ENCODE results near the gene ECPAS.

Gene ECPAS

DNA sequence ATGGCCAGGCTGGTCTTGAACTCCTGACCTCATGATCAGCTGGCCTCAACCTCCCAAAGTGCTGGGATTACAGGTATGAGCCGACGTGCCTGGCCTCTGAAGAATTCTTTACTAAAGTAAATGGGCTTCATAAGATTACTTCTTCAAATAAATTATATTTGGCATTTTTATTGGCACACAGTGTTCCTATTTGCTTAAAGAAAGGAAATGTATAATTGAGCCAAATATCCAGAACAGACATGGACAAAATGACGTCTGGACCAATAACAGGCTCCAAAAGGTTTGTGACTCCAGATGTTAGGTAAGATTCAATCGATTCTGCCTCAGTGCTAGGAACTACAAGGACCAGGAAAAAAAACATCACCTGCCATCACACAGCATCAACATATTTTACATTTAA is 40.7 kb downstream of the ECPAS start:
- H3K36me3 ChIP-seq (ENCODE audit: control insufficient read depth in 1 of 2, insufficient read depth in 2 of 2, low read length in 2 of 2) = peaks cover 33 to 40% of the 10 kb centered on the region in 2 donors
- no peak overlapping the region for H3K27ac ChIP-seq (ENCODE audit: low read length)
- no peak overlapping the region for H3K4me3 ChIP-seq (ENCODE audit: low read depth in 1 of 2, low read length in 2 of 2)
- no peaks in the 10 kb centered on the region for H3K27me3 ChIP-seq (ENCODE audit: low read depth, low read length)
- no peaks in the 10 kb centered on the region for H3K4me1 ChIP-seq (ENCODE audit: control insufficient read depth in 1 of 2, insufficient read depth in 2 of 2, low read length in 2 of 2)
- H3K9me3 ChIP-seq (ENCODE audit: control insufficient read depth in 1 of 2, low read length in 2 of 2) = no peaks in the 10 kb centered on the region

DNA sequence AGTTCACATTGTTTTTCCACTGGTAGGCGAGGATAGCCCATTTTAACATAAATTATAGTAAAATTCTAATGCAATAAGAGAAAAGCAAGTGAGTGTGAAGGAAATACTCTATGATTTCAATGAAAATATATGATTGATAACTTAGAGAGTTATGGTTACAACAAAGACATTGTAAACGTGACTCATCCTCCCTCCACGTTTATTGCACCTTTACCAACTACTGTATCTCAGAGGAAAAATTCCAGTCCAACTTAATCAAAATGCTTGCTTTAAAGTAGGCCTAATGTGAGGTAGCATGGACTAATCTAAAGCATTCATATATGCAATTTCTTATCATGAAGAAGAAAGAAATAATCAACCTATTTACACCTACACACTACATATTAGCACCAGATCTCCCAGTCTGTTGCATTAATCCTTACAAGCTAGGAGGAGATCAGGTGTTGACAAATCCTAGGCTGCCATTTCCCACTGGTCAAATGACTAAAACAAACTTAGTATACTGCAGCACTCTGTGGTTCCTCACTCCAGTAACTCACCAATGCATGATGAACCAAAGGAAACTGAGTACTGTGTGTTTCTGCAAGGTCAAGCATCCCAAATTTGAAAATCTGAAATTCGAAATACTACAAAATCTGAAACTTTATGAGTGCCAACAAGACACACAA is 41.7 kb downstream of the ECPAS start:
- Histone ChIP-seq H3K27ac (ENCODE audit: low read length) (no peak overlapping the region), H3K4me1 (ENCODE audit: control insufficient read depth in 1 of 2, insufficient read depth in 2 of 2, low read length in 2 of 2) (no peaks in the 10 kb centered on the region), H3K4me3 (ENCODE audit: low read depth in 1 of 2, low read length in 2 of 2) (no peak overlapping the region), H3K9me3 (ENCODE audit: control insufficient read depth in 1 of 2, low read length in 2 of 2) (no peaks in the 10 kb centered on the region), H3K36me3 (ENCODE audit: control insufficient read depth in 1 of 2, insufficient read depth in 2 of 2, low read length in 2 of 2) (peaks cover 37 to 47% of the 10 kb centered on the region in 2 donors), H3K27me3 (ENCODE audit: low read depth, low read length) (no peaks in the 10 kb centered on the region)

DNA sequence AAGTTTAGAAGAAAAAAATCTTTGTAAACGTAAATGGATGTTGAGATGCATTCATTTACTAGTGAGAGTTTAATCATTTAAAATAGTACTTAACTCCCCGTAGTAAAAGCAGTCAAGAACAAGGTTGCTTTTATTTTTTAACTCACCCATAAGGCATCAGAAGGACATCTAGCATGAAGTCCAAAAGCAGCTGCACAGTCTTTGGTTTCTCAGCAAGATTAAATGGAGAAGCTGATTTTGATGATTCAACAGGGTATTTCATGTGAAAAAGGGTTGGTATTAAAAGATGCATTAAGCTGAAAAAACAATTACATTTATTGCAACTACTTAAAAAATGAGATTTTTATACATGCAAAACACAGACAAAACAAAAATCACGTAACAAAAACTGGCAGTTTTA is 44.0 kb downstream of the ECPAS start:
- no peaks in the 10 kb centered on the region for H3K4me1 ChIP-seq (ENCODE audit: control insufficient read depth in 1 of 2, insufficient read depth in 2 of 2, low read length in 2 of 2)
- peaks cover 46 to 58% of the 10 kb centered on the region in 2 donors for H3K36me3 ChIP-seq (ENCODE audit: control insufficient read depth in 1 of 2, insufficient read depth in 2 of 2, low read length in 2 of 2)
- no peaks in the 10 kb centered on the region for H3K9me3 ChIP-seq (ENCODE audit: control insufficient read depth in 1 of 2, low read length in 2 of 2)

DNA sequence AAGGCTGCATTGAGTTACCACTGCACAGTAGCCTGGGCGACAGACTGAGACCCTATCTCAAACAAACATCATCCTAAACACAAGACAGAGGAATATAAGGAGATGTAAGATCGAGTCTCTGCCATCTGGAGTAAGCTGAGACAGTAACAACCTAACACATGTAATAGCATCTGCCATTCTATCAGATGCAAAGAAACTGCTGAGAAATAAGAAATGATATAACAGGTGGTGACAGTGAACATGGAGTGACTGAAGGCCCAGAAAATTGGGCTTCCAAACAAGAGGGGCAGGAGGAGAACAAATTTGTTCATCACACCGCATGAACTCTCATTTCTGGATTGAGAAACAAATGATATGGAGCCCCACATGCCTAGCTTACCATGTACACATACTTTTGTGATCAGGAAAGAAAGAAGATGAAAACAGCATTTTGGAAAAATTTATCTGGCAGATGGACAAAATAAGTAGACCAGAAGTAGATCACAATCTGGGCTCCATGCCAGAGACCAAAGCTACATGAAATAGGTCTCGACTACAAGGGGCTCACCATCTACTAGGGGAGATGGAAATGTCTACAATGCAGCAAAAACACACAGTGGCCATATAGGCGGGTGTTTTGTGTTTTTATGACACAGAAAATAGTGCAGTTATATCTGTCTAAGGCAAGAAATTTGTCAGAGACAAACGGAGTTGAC is 45.5 kb downstream of the ECPAS start:
- Histone ChIP-seq H3K27me3 (ENCODE audit: low read depth, low read length) (no peaks in the 10 kb centered on the region), H3K27ac (ENCODE audit: low read length) (no peak overlapping the region), H3K9me3 (ENCODE audit: control insufficient read depth in 1 of 2, low read length in 2 of 2) (no peaks in the 10 kb centered on the region), H3K4me3 (ENCODE audit: low read depth in 1 of 2, low read length in 2 of 2) (no peak overlapping the region), H3K4me1 (ENCODE audit: control insufficient read depth in 1 of 2, insufficient read depth in 2 of 2, low read length in 2 of 2) (no peaks in the 10 kb centered on the region), H3K36me3 (ENCODE audit: control insufficient read depth in 1 of 2, insufficient read depth in 2 of 2, low read length in 2 of 2) (peaks cover 45 to 52% of the 10 kb centered on the region in 2 donors)

More for the DNA sequence above, 44.0 kb downstream of the ECPAS start:
- Histone ChIP-seq H3K4me3 (ENCODE audit: low read depth in 1 of 2, low read length in 2 of 2) (no peak overlapping the region), H3K27me3 (ENCODE audit: low read depth, low read length) (no peaks in the 10 kb centered on the region), H3K27ac (ENCODE audit: low read length) (no peak overlapping the region)

DNA sequence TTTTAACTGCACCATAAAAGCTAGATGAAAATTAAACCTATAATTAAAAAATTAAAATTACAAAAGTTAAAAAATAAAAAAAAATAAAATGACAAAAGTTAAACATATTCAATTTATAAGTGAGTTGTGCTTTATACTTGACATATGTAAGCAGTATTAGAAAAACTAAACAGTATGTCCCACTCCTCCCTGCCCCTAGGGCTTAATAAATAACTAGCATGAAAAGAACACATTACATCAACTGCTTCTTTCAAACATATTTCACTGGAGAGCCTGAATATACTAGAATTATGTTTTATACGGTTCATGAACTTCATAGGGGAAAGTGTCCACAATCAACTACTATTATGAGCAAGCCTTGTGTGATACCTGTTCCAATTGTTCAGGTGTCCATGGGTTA is 47.6 kb downstream of the ECPAS start:
- Histone ChIP-seq H3K36me3 (ENCODE audit: control insufficient read depth in 1 of 2, insufficient read depth in 2 of 2, low read length in 2 of 2) (peaks cover 50 to 52% of the 10 kb centered on the region in 2 donors), H3K27me3 (ENCODE audit: low read depth, low read length) (no peaks in the 10 kb centered on the region), H3K4me1 (ENCODE audit: control insufficient read depth in 1 of 2, insufficient read depth in 2 of 2, low read length in 2 of 2) (no peaks in the 10 kb centered on the region), H3K9me3 (ENCODE audit: control insufficient read depth in 1 of 2, low read length in 2 of 2) (no peaks in the 10 kb centered on the region), H3K27ac (ENCODE audit: low read length) (no peak overlapping the region), H3K4me3 (ENCODE audit: low read depth in 1 of 2, low read length in 2 of 2) (no peak overlapping the region)

DNA sequence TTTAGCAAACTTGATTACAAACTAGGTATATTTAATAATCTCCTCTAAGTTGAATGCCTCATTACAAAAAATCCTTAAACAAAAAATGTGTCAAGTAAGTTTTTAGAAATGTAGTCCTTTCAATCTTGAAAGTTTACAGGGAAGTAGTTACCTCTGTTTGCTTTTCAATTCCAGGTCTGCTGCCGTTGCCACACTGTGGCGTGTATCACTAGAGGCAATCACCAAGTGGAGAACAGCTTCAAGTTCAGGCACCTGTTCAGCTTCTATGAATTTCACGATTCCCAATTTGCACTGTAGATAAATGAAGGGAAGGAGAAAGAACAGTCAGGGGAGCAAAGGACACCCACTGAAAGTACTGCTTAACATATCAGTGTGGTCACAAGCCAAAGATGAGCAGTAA is 51.1 kb downstream of the ECPAS start:
- Histone ChIP-seq H3K36me3 (ENCODE audit: control insufficient read depth in 1 of 2, insufficient read depth in 2 of 2, low read length in 2 of 2) (peaks cover 59 to 60% of the 10 kb centered on the region in 2 donors), H3K27me3 (ENCODE audit: low read depth, low read length) (no peaks in the 10 kb centered on the region), H3K4me1 (ENCODE audit: control insufficient read depth in 1 of 2, insufficient read depth in 2 of 2, low read length in 2 of 2) (no peaks in the 10 kb centered on the region), H3K9me3 (ENCODE audit: control insufficient read depth in 1 of 2, low read length in 2 of 2) (no peaks in the 10 kb centered on the region), H3K4me3 (ENCODE audit: low read depth in 1 of 2, low read length in 2 of 2) (no peak overlapping the region), H3K27ac (ENCODE audit: low read length) (no peak overlapping the region)

DNA sequence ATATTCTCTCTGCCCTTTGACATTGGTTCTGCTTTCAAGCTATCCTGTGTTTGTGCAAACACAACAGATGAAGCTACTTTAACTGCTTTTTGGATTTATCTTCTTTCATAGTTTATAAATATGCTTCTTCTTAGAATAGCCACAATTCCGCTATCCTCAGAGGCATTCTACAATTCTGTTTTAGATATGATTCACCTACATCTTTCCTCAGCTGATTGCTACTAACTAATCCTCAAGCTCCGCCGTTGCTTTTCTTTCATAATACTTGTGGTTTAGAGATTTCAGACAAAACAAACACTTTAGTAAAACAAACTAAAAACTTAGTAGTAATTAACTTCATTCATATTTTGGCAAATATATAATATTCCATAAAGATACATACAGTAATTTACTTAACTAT is 52.5 kb downstream of the ECPAS start:
- Histone ChIP-seq H3K27ac (ENCODE audit: low read length) (no peak overlapping the region), H3K4me1 (ENCODE audit: control insufficient read depth in 1 of 2, insufficient read depth in 2 of 2, low read length in 2 of 2) (no peaks in the 10 kb centered on the region), H3K36me3 (ENCODE audit: control insufficient read depth in 1 of 2, insufficient read depth in 2 of 2, low read length in 2 of 2) (peaks cover 53 to 63% of the 10 kb centered on the region in 2 donors), H3K9me3 (ENCODE audit: control insufficient read depth in 1 of 2, low read length in 2 of 2) (no peaks in the 10 kb centered on the region), H3K4me3 (ENCODE audit: low read depth in 1 of 2, low read length in 2 of 2) (no peak overlapping the region), H3K27me3 (ENCODE audit: low read depth, low read length) (no peaks in the 10 kb centered on the region)

DNA sequence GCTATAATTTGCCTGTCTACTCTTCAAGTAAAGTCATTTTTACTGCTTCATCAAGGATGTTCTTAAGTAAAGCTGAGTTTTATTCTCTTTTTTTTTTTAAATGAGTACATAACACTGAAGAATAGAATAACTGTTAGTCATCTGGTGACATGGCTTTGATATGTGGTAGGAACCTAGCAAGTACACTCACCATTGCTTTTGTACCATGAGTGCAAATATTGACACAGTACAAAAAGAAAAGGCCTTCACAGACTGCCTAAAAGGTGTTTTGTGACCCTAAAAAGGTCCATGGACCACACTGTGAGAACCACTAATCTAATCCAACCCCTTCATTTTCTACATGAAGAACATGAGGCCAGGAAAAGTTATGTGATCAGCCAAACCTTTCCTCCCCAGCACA is 55.0 kb downstream of the ECPAS start:
- Histone ChIP-seq H3K27me3 (ENCODE audit: low read depth, low read length) (no peaks in the 10 kb centered on the region), H3K36me3 (ENCODE audit: control insufficient read depth in 1 of 2, insufficient read depth in 2 of 2, low read length in 2 of 2) (peaks cover 54 to 76% of the 10 kb centered on the region in 2 donors)

DNA sequence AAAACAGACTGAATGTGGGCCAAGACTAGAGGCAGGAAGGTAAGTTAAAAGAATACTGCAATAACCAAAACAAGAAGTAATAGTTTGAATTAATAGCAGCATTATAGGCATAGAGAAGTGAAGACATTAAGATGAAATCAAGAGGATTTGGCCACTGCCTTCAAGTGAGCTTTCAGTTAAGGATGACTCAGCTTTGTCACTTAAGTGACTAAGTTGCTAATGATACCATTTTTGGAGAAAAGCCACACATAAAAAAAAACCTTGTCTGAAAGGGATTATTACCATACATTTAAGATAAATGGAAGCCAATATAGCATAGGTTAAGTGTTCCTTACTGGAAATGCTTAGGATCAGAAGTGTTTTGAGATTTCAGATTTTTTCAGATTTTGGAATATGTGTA is 57.0 kb downstream of the ECPAS start:
- Histone ChIP-seq H3K27ac (ENCODE audit: low read length) (no peak overlapping the region), H3K4me1 (ENCODE audit: control insufficient read depth in 1 of 2, insufficient read depth in 2 of 2, low read length in 2 of 2) (no peaks in the 10 kb centered on the region), H3K36me3 (ENCODE audit: control insufficient read depth in 1 of 2, insufficient read depth in 2 of 2, low read length in 2 of 2) (peaks cover 61 to 84% of the 10 kb centered on the region in 2 donors), H3K9me3 (ENCODE audit: control insufficient read depth in 1 of 2, low read length in 2 of 2) (no peaks in the 10 kb centered on the region), H3K27me3 (ENCODE audit: low read depth, low read length) (no peaks in the 10 kb centered on the region), H3K4me3 (ENCODE audit: low read depth in 1 of 2, low read length in 2 of 2) (no peak overlapping the region)

More for the DNA sequence above, 55.0 kb downstream of the ECPAS start:
- Histone ChIP-seq H3K4me3 (ENCODE audit: low read depth in 1 of 2, low read length in 2 of 2) (no peak overlapping the region), H3K27ac (ENCODE audit: low read length) (no peak overlapping the region), H3K4me1 (ENCODE audit: control insufficient read depth in 1 of 2, insufficient read depth in 2 of 2, low read length in 2 of 2) (no peaks in the 10 kb centered on the region), H3K9me3 (ENCODE audit: control insufficient read depth in 1 of 2, low read length in 2 of 2) (no peaks in the 10 kb centered on the region)

DNA sequence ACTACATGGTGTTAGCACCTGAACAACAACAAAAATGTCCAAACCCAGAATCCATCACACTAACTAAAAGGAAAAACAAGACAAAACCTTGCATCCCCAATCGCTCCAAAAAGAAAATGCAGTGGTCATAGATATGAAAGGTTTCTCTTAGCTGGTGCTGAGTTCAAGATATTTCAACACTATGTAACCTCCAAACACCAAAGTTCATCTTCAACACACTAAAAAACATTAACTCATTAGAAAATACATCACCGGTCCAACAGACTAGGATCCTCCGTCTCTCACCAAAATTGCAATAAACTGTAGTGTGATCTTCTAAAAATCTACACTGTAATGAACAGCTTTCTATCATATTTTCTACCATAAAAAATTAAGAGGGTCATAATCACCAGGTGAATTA is 60.8 kb downstream of the ECPAS start:
- no peak overlapping the region for H3K27ac ChIP-seq (ENCODE audit: low read length)
- no peaks in the 10 kb centered on the region for H3K27me3 ChIP-seq (ENCODE audit: low read depth, low read length)
- H3K4me3 ChIP-seq (ENCODE audit: low read depth in 1 of 2, low read length in 2 of 2) = no peak overlapping the region
- H3K36me3 ChIP-seq (ENCODE audit: control insufficient read depth in 1 of 2, insufficient read depth in 2 of 2, low read length in 2 of 2) = peaks cover 40 to 76% of the 10 kb centered on the region in 2 donors
- H3K9me3 ChIP-seq (ENCODE audit: control insufficient read depth in 1 of 2, low read length in 2 of 2) = no peaks in the 10 kb centered on the region
- H3K4me1 ChIP-seq (ENCODE audit: control insufficient read depth in 1 of 2, insufficient read depth in 2 of 2, low read length in 2 of 2) = no peaks in the 10 kb centered on the region

DNA sequence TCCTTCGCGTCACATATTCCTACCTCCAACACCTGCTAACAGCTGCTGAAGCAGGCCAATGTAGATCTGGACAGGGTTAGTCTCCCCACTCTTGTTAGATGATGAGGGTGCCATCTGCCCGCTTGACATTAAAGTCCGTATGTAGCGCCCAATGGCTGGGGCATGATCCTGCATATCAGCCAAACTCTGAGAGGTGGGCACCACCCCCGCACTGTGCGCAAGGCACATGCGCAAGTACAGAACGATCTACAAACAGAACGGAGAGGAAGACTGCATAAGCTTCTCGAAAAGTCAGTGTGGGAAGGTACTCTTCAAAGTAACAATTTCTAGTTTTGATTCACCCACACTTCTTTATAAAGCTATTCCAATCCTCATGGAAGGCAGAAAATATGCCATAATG is 69.8 kb downstream of the ECPAS start:
- Histone ChIP-seq H3K27me3 (ENCODE audit: low read depth, low read length) (no peaks in the 10 kb centered on the region), H3K4me3 (ENCODE audit: low read depth in 1 of 2, low read length in 2 of 2) (no peak overlapping the region), H3K36me3 (ENCODE audit: control insufficient read depth in 1 of 2, insufficient read depth in 2 of 2, low read length in 2 of 2) (peaks cover 71 to 80% of the 10 kb centered on the region in 2 donors), H3K4me1 (ENCODE audit: control insufficient read depth in 1 of 2, insufficient read depth in 2 of 2, low read length in 2 of 2) (no peaks in the 10 kb centered on the region), H3K27ac (ENCODE audit: low read length) (no peak overlapping the region), H3K9me3 (ENCODE audit: control insufficient read depth in 1 of 2, low read length in 2 of 2) (no peaks in the 10 kb centered on the region)

Measured in muscle layer of duodenum (tissue), 2 donors.